GM12878 (cell line): ENCODE data around the gene LGALS3BP.

Experiments used
- CBX3 ChIP-seq: fragments of 200-600 bp; sonication (generic); IDR thresholded peaks from 2 replicates; pipeline ENCODE4 v1.6.1; 2016; ENCODE audit warnings: low read depth, borderline replicate concordance
- CBX5 ChIP-seq: sonication (generic); IDR thresholded peaks from 2 replicates; pipeline ENCODE4 v1.6.1; 2016; ENCODE audit warnings: low read depth, moderate library complexity, mild to moderate bottlenecking, inconsistent platforms
- CHD2 ChIP-seq: IDR thresholded peaks from 2 replicates; pipeline ENCODE4 v1.6.1; 2011; ENCODE audit warnings: low read depth, low read length, improper control_type of control experiment, borderline replicate concordance
- CHD4 ChIP-seq: fragments of 200-600 bp; sonication (generic); IDR thresholded peaks from 2 replicates; pipeline ENCODE4 v1.6.1; 2016; ENCODE audit warnings: mild to moderate bottlenecking
- EGR1 ChIP-seq, 2 experiments: IDR thresholded peaks; 1 replicate in 1 of 2; 2 replicates in 1 of 2; pipeline ENCODE4 v1.6.1; 2011 to 2012; ENCODE audit warnings: low read depth in 2 of 2, low read length in 2 of 2, borderline replicate concordance in 1 of 2, mild to moderate bottlenecking in 1 of 2, moderate library complexity in 1 of 2
- EZH2 ChIP-seq: IDR thresholded peaks from 2 replicates; pipeline ENCODE4 v1.6.1; 2012; ENCODE audit warnings: low read depth, mild to moderate bottlenecking, control low read depth, inconsistent platforms, low read length, borderline replicate concordance; ENCODE audit not compliant: control insufficient read depth
- MEF2A ChIP-seq: IDR thresholded peaks from 2 replicates; pipeline ENCODE4 v1.6.1; 2011; ENCODE audit warnings: low read depth, mild to moderate bottlenecking, low read length, moderate library complexity; ENCODE audit not compliant: insufficient read depth
- NFIC ChIP-seq: IDR thresholded peaks from 2 replicates; pipeline ENCODE4 v1.6.1; 2012; ENCODE audit warnings: low read depth, mild to moderate bottlenecking, inconsistent platforms, low read length, moderate library complexity
- NFYB ChIP-seq: IDR thresholded peaks from 2 replicates; pipeline ENCODE4 v1.6.1; 2011; ENCODE audit warnings: low read depth, mild to moderate bottlenecking, low read length, improper control_type of control experiment, moderate library complexity; ENCODE audit not compliant: insufficient read depth
- RAD21 ChIP-seq: IDR thresholded peaks from 2 replicates; pipeline ENCODE4 v1.6.1; 2011; ENCODE audit warnings: mild to moderate bottlenecking, low read depth, low read length, moderate library complexity; ENCODE audit not compliant: insufficient read depth
- ZNF274 ChIP-seq: IDR thresholded peaks from one replicate; pipeline ENCODE4 v1.8.0; 2011; ENCODE audit not compliant: insufficient read length, insufficient read depth
- TF ChIP-seq, protein P1 (sequence below), 3 experiments: IDR thresholded peaks in 2 of 3; conservative IDR thresholded peaks in 1 of 3; 2 replicates each; pipeline ENCODE4 v1.5.1; 2011; ENCODE audit warnings: low read depth in 3 of 3, low read length in 3 of 3, mild to moderate bottlenecking in 3 of 3, control low read depth in 2 of 3, moderate library complexity in 2 of 3, inconsistent platforms in 1 of 3, mixed read lengths in 1 of 3; ENCODE audit not compliant: control insufficient read depth in 2 of 3, insufficient read depth in 1 of 3; ENCODE audit errors: extremely low read depth in 1 of 3
- TF ChIP-seq, protein P2 (sequence below): fragments of 450-650 bp; IDR thresholded peaks from 2 replicates; pipeline ENCODE4 v1.6.1; 2016; ENCODE audit warnings: mild to moderate bottlenecking

DNA sequence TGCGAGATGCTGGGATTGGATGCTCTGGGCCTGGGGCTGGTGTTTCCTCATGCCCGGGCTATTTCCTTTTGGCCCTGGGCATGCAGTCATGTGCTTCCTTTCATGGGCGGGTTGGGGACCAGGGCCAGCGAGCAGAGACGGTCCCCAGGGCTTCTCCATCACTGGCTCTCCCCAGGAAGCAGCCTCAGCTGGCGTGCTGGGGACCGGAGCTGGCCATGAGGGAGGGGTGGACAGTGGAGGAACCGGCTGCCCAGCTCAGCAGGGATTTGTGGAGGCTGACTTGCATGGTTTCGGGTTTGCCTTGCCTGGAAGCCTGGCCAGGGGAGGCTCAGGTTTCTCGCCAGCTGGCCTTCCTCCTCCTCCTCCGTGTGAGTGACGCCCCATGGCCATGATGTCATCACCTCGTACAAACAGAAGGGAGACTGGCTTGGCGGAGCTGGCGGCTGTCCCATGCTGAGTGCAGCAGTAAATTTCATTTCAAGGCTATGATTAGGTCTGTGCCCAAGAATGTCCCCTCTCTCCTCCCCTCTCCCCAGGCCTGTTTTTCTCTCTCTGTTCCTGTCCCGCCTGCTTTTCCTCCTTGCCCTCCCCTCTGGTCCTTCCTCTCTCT, 45.7 kb downstream of the LGALS3BP start:
- no peak for TF ChIP-seq CHD4
- TF ChIP-seq CBX3 = no peak
- TF ChIP-seq, protein P1, sequence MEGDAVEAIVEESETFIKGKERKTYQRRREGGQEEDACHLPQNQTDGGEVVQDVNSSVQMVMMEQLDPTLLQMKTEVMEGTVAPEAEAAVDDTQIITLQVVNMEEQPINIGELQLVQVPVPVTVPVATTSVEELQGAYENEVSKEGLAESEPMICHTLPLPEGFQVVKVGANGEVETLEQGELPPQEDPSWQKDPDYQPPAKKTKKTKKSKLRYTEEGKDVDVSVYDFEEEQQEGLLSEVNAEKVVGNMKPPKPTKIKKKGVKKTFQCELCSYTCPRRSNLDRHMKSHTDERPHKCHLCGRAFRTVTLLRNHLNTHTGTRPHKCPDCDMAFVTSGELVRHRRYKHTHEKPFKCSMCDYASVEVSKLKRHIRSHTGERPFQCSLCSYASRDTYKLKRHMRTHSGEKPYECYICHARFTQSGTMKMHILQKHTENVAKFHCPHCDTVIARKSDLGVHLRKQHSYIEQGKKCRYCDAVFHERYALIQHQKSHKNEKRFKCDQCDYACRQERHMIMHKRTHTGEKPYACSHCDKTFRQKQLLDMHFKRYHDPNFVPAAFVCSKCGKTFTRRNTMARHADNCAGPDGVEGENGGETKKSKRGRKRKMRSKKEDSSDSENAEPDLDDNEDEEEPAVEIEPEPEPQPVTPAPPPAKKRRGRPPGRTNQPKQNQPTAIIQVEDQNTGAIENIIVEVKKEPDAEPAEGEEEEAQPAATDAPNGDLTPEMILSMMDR (IDR thresholded peaks at IDR 0.05 in 2 of 3, conservative IDR thresholded peaks at IDR 0.05 in 1 of 3; ENCODE audit: control insufficient read depth in 2 of 3, extremely low read depth in 1 of 3, insufficient read depth in 1 of 3, low read depth in 3 of 3, low read length in 3 of 3) = no peak
- TF ChIP-seq RAD21 = no peak
- TF ChIP-seq CBX5 = no peak
- no peak for TF ChIP-seq MEF2A
- TF ChIP-seq NFYB = no peak
- TF ChIP-seq EGR1 (IDR thresholded peaks at IDR 0.05; ENCODE audit: borderline replicate concordance in 1 of 2, low read depth in 2 of 2, low read length in 2 of 2) = no peak
- no peak for TF ChIP-seq EZH2
- TF ChIP-seq CHD2 = no peak
- TF ChIP-seq NFIC = no peak
- TF ChIP-seq, protein P2, sequence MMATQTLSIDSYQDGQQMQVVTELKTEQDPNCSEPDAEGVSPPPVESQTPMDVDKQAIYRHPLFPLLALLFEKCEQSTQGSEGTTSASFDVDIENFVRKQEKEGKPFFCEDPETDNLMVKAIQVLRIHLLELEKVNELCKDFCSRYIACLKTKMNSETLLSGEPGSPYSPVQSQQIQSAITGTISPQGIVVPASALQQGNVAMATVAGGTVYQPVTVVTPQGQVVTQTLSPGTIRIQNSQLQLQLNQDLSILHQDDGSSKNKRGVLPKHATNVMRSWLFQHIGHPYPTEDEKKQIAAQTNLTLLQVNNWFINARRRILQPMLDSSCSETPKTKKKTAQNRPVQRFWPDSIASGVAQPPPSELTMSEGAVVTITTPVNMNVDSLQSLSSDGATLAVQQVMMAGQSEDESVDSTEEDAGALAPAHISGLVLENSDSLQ = no peak
- no peak for TF ChIP-seq ZNF274
